Activated CD4-positive, alpha-beta T cell treated with anti-CD3 and anti-CD28 coated beads, Interleukin-2, amount 10 ng/mL, durations not matched to agents 24 days and 14 days (primary cell): ENCODE data around the gene SPG21. TPM values are rescaled to one million over a fixed set of nuclear protein-coding genes. Genes with fewer than 3 reads are reported as not detected.
A peak's percentile ranks its signal among the peaks of the same experiment; 100 is the strongest.
"Not testable (repeated sequence)": the region's sequence is repeated elsewhere in the genome, so short reads cannot be mapped to it uniquely, and the experiment has no call there.

Experiments used
- DNase-seq: peaks from one replicate; pipeline ENCODE4 v3.0.0; 2022
- H3K27ac Mint-ChIP-seq: one replicate; pipeline ENCODE4 v1.8.0; 2022; ENCODE audit warnings: mild to moderate bottlenecking, mixed read lengths
- H3K27me3 Mint-ChIP-seq: one replicate; pipeline ENCODE4 v1.8.0; 2022; ENCODE audit warnings: mixed read lengths
- H3K36me3 Mint-ChIP-seq: one replicate; pipeline ENCODE4 v1.8.0; 2022; ENCODE audit warnings: low read depth, mild to moderate bottlenecking, mixed read lengths
- H3K4me1 Mint-ChIP-seq: one replicate; pipeline ENCODE4 v1.8.0; 2021; ENCODE audit warnings: mixed read lengths
- H3K4me3 Mint-ChIP-seq: one replicate; pipeline ENCODE4 v1.8.0; 2022; ENCODE audit warnings: mild to moderate bottlenecking, moderate library complexity, mixed read lengths
- H3K9me3 Mint-ChIP-seq: one replicate; pipeline ENCODE4 v1.8.0; 2021; ENCODE audit warnings: mixed read lengths
- intact Hi-C: fragments of 100-400 bp; cut with micrococcal nuclease; formaldehyde crosslinking; loops from one replicate; pipeline ENCODE4 v1.15.1; 2023
- total RNA-seq: library from RNA; stranded (reverse); gene quantifications from 2 replicates; pipeline ENCODE4 v1.2.3, GENCODE V29; 2022

The SPG21 gene
- total RNA-seq, 1 donor from 2014 or later, result 76.2 TPM

- Mint-ChIP-seq H3K27me3 (no peaks in the 10 kb centered on the region), H3K4me1 (peaks cover 1% of the 10 kb centered on the region), H3K27ac (no peak overlapping the region), H3K36me3 (peaks cover 37% of the 10 kb centered on the region), H3K9me3 (no peaks in the 10 kb centered on the region), H3K4me3 (no peak overlapping the region)
- intact Hi-C loops, result no loop called here
- DNase-seq, result no peak
These were observed 31.8 kb upstream of the SPG21 start for GRCh38 chr15:65021488-65021887.

GRCh38 chr15:65020419-65020818, 30.7 kb upstream of the SPG21 start:
- Mint-ChIP-seq H3K4me3 (no peak overlapping the region), H3K27ac (no peak overlapping the region), H3K9me3 (no peaks in the 10 kb centered on the region), H3K27me3 (no peaks in the 10 kb centered on the region), H3K36me3 (peaks cover 35% of the 10 kb centered on the region), H3K4me1 (peaks cover 1% of the 10 kb centered on the region)
- no peak for DNase-seq
- intact Hi-C loops, result no loop called here

GRCh38 chr15:65011198-65011597, 21.5 kb upstream of the SPG21 start:
- peaks cover 10% of the 10 kb centered on the region for H3K9me3 Mint-ChIP-seq
- peaks cover 47% of the 10 kb centered on the region for H3K36me3 Mint-ChIP-seq
- DNase-seq, H3K4me3 Mint-ChIP-seq, H3K27ac Mint-ChIP-seq, intact Hi-C loops, H3K4me1 Mint-ChIP-seq, H3K27me3 Mint-ChIP-seq: not testable (repeated sequence)

- H3K27me3 Mint-ChIP-seq, result no peaks in the 10 kb centered on the region
- H3K4me1 Mint-ChIP-seq, result no peaks in the 10 kb centered on the region
- DNase-seq, result no peak
- H3K4me3 Mint-ChIP-seq, result no peak overlapping the region
- peaks cover 10% of the 10 kb centered on the region for H3K9me3 Mint-ChIP-seq
- intact Hi-C loops, result no loop called here
- no peak overlapping the region for H3K27ac Mint-ChIP-seq
- H3K36me3 Mint-ChIP-seq, result peaks cover 31% of the 10 kb centered on the region
These were observed 19.3 kb upstream of the SPG21 start for GRCh38 chr15:65008983-65009382.

- no peaks in the 10 kb centered on the region for H3K4me1 Mint-ChIP-seq
- H3K9me3 Mint-ChIP-seq, result no peaks in the 10 kb centered on the region
- intact Hi-C loops, result no loop called here
- no peak overlapping the region for H3K4me3 Mint-ChIP-seq
- no peaks in the 10 kb centered on the region for H3K27me3 Mint-ChIP-seq
- H3K36me3 Mint-ChIP-seq, result peaks cover 23% of the 10 kb centered on the region
- no peak for DNase-seq
- H3K27ac Mint-ChIP-seq, result no peak overlapping the region
These were observed 17.2 kb upstream of the SPG21 start for GRCh38 chr15:65006876-65007275.

- Mint-ChIP-seq H3K27me3 (no peaks in the 10 kb centered on the region), H3K27ac (no peak overlapping the region), H3K4me3 (no peak overlapping the region), H3K9me3 (no peaks in the 10 kb centered on the region), H3K36me3 (peaks cover 10% of the 10 kb centered on the region), H3K4me1 (no peaks in the 10 kb centered on the region)
- intact Hi-C loops, result no loop called here
- DNase-seq, result no peak
These were observed 15.3 kb upstream of the SPG21 start for GRCh38 chr15:65004993-65005392.

GRCh38 chr15:64997745-64998375, 8.1 kb upstream of the SPG21 start:
- H3K4me1 Mint-ChIP-seq, result peaks cover 3% of the 10 kb centered on the region
- H3K4me3 Mint-ChIP-seq, result no peak overlapping the region
- intact Hi-C loops, result no loop called here

GRCh38 chr15:64997066-64997465, 7.4 kb upstream of the SPG21 start:
- intact Hi-C loops, result no loop called here
- no peaks in the 10 kb centered on the region for H3K27me3 Mint-ChIP-seq
- no peak overlapping the region for H3K27ac Mint-ChIP-seq
- peaks cover 4% of the 10 kb centered on the region for H3K4me1 Mint-ChIP-seq
- H3K4me3 Mint-ChIP-seq, result no peak overlapping the region
- no peak for DNase-seq
- H3K36me3 Mint-ChIP-seq, result no peaks in the 10 kb centered on the region
- H3K9me3 Mint-ChIP-seq, result no peaks in the 10 kb centered on the region

More at GRCh38 chr15:64997745-64998375, 8.1 kb upstream of the SPG21 start:
- H3K9me3 Mint-ChIP-seq, result no peaks in the 10 kb centered on the region
- DNase-seq, result no peak
- H3K27me3 Mint-ChIP-seq, result no peaks in the 10 kb centered on the region
- H3K27ac Mint-ChIP-seq, result no peak overlapping the region
- peaks cover 2% of the 10 kb centered on the region for H3K36me3 Mint-ChIP-seq

GRCh38 chr15:64993290-64993689, 3.6 kb upstream of the SPG21 start:
- DNase-seq, result no peak
- Mint-ChIP-seq H3K27ac (no peak overlapping the region), H3K36me3 (peaks cover 5% of the 10 kb centered on the region), H3K27me3 (no peaks in the 10 kb centered on the region), H3K4me3 (peak overlapping the region; percentile 43), H3K9me3 (no peaks in the 10 kb centered on the region), H3K4me1 (peaks cover 21% of the 10 kb centered on the region)
- intact Hi-C loops, result loop anchor here (1.0 to 5.0 kb wide), 2 partner anchors 139 to 192 kb away; partner anchors contain the start of genes CLPX and PDCD7

- intact Hi-C loops, result loop anchor here (5.0 kb wide), 1 partner anchor 141 kb away; the partner anchor contains the start of gene PDCD7
- H3K27ac Mint-ChIP-seq, result no peak overlapping the region
- no peak for DNase-seq
- H3K4me1 Mint-ChIP-seq, result peaks cover 33% of the 10 kb centered on the region
- H3K36me3 Mint-ChIP-seq, result peaks cover 14% of the 10 kb centered on the region
- H3K4me3 Mint-ChIP-seq, result no peak overlapping the region
- H3K9me3 Mint-ChIP-seq, result no peaks in the 10 kb centered on the region
- H3K27me3 Mint-ChIP-seq, result no peaks in the 10 kb centered on the region
These were observed 1.9 kb upstream of the SPG21 start for GRCh38 chr15:64991536-64992135.

GRCh38 chr15:64990168-64990470, 405 bp upstream of the SPG21 start:
- intact Hi-C loops, result loop anchor here (5.0 kb wide), 1 partner anchor 142 kb away; the partner anchor contains the start of gene PDCD7
- H3K4me1 Mint-ChIP-seq, result peaks cover 42% of the 10 kb centered on the region
- no peak for DNase-seq
- H3K4me3 Mint-ChIP-seq, result peak overlapping the region; percentile 94
- peaks cover 17% of the 10 kb centered on the region for H3K36me3 Mint-ChIP-seq
- no peaks in the 10 kb centered on the region for H3K27me3 Mint-ChIP-seq
- peak overlapping the region; percentile 89 for H3K27ac Mint-ChIP-seq
- no peaks in the 10 kb centered on the region for H3K9me3 Mint-ChIP-seq

GRCh38 chr15:64987136-64987535, 2.6 kb downstream of the SPG21 start:
- H3K4me1 Mint-ChIP-seq, result peaks cover 46% of the 10 kb centered on the region
- intact Hi-C loops, result loop anchor here (5.0 to 10.0 kb wide), 2 partner anchors 95 to 142 kb away; partner anchors contain the start of gene PLEKHO2
- DNase-seq, result no peak
- H3K9me3 Mint-ChIP-seq, result no peaks in the 10 kb centered on the region
- H3K36me3 Mint-ChIP-seq, result peaks cover 24% of the 10 kb centered on the region
- no peak overlapping the region for H3K4me3 Mint-ChIP-seq
- no peaks in the 10 kb centered on the region for H3K27me3 Mint-ChIP-seq
- no peak overlapping the region for H3K27ac Mint-ChIP-seq

- intact Hi-C loops, result loop anchor here (5.0 to 10.0 kb wide), 2 partner anchors 93 to 141 kb away; partner anchors contain the start of gene PLEKHO2
- Mint-ChIP-seq H3K4me3 (peak overlapping the region; percentile 15), H3K36me3 (peaks cover 24% of the 10 kb centered on the region)
These were observed 4.2 kb downstream of the SPG21 start for GRCh38 chr15:64985366-64986033.

GRCh38 chr15:64982472-64982871, 7.2 kb downstream of the SPG21 start:
- DNase-seq, result no peak
- intact Hi-C loops, result loop anchor here (10.0 kb wide), 1 partner anchor 138 kb away; the partner anchor contains the start of gene PLEKHO2
- no peaks in the 10 kb centered on the region for H3K27me3 Mint-ChIP-seq
- peaks cover 34% of the 10 kb centered on the region for H3K36me3 Mint-ChIP-seq
- no peaks in the 10 kb centered on the region for H3K9me3 Mint-ChIP-seq
- H3K4me1 Mint-ChIP-seq, result peaks cover 24% of the 10 kb centered on the region
- no peak overlapping the region for H3K27ac Mint-ChIP-seq
- H3K4me3 Mint-ChIP-seq, result no peak overlapping the region

More at GRCh38 chr15:64985366-64986033, 4.2 kb downstream of the SPG21 start:
- Mint-ChIP-seq H3K27me3 (no peaks in the 10 kb centered on the region), H3K4me1 (peaks cover 43% of the 10 kb centered on the region), H3K27ac (no peak overlapping the region), H3K9me3 (no peaks in the 10 kb centered on the region)
- no peak for DNase-seq
